Psoas muscle (tissue), 8 donors: Measurements from ENCODE around the gene TGM1. TPM values are rescaled to one million over a fixed set of nuclear protein-coding genes. Genes with fewer than 3 reads are reported as not detected.
"Not testable (repeated sequence)": the region's sequence is repeated elsewhere in the genome, so short reads cannot be mapped to it uniquely, and the experiment has no call there.

Experiments
- ATAC-seq, 4 donors: fragments of 200-7000 bp; cut with Tn5 transposase; one replicate each; pipeline ENCODE4 v1.9.1; 2020; ENCODE audit warnings: moderate library complexity in 3 of 4, mild to moderate bottlenecking in 2 of 4
- DNase-seq, 2 donors: peaks; one replicate each; pipeline ENCODE4 v3.0.0-alpha.2; 2020
- H3K27ac ChIP-seq: fragments of 200-600 bp; one replicate; pipeline ENCODE4 v1.8.0; 2022
- H3K27me3 ChIP-seq, 3 donors: fragments of 200-600 bp in 1 of 3; one replicate each; pipeline versions ENCODE4 v1.6.1 to v1.8.0; 2013 to 2022; ENCODE audit warnings: low read length in 2 of 3, mild to moderate bottlenecking in 2 of 3, moderate library complexity in 1 of 3; ENCODE audit not compliant: insufficient read depth in 3 of 3
- H3K36me3 ChIP-seq, 2 donors: fragments of 200-600 bp in 1 of 2; one replicate each; pipeline versions ENCODE4 v1.6.1 to v1.8.0; 2013 to 2022; ENCODE audit warnings: low read depth in 1 of 2, mild to moderate bottlenecking in 1 of 2, moderate library complexity in 1 of 2; ENCODE audit not compliant: insufficient read depth in 1 of 2
- H3K4me1 ChIP-seq: fragments of 200-600 bp; one replicate; pipeline ENCODE4 v1.8.0; 2022
- H3K4me3 ChIP-seq: fragments of 200-600 bp; one replicate; pipeline ENCODE4 v1.8.0; 2022; ENCODE audit warnings: mild to moderate bottlenecking
- H3K9me3 ChIP-seq: fragments of 200-600 bp; one replicate; pipeline ENCODE4 v1.8.0; 2022
- CTCF ChIP-seq: fragments of 200-600 bp; IDR thresholded peaks from one replicate; pipeline ENCODE4 v1.8.0; 2022; ENCODE audit warnings: antibody characterized with exemption
- WGBS, 3 donors: extraction: QIAGEN DNeasy Blood & Tissue Kit; methylation state at CpG; one replicate each; pipeline versions ENCODE4 v1.1.6 to v1.1.7; 2013; 5-methylcytosine and 5-hydroxymethylcytosine counted together
- intact Hi-C, 2 donors: fragments of 100-400 bp; cut with DNase I; formaldehyde crosslinking; loops; one replicate each; pipeline versions ENCODE4 v1.11.0 to v1.14.2; 2022
- polyA plus RNA-seq, 3 donors: library from polyadenylated mRNA; stranded (reverse); fragments of 200-250 nt; gene quantifications; one replicate each; pipeline ENCODE4 v1.2.3, GENCODE V29; 2013
- total RNA-seq, 4 donors: library from RNA; stranded (reverse); fragmentation: NEBNext Ultra II Directional in 2 of 4; extraction: Animal tissue kit (Norgen Biotek cat#: 25700) in 2 of 4; gene quantifications; one replicate each; pipeline versions ENCODE4 v1.2.1 to v1.2.4, GENCODE V29; 2021 to 2023
- donor health status: healthy with polysubstance abuse.
- donor health status: DM: no; HTN: no; CAD: no; lungs with moderate emphysema.
- donor health status: Bipolar disorder and iron deficiency.
- donor health status: healthy.
- donor health status: DM: yes; HTN: yes; CAD: no.
- donor health status: DM: no; HTN: no; CAD: no.
- donor health status: DM: no; HTN: no; CAD: no.
- donor health status: DM: yes; HTN: yes; CAD: no.

TGM1 gene
- total and polyA plus RNA-seq, 7 donors: 0.17 to 1.3 (median 0.41) TPM; not detected in 1

GRCh38 chr14:24206260-24207103, 56.5 kb downstream of the TGM1 start:
- WGBS, 3 donors: 92 to 98% (median 95%) methylated on average over 11 of the region's 11 CpGs
- H3K36me3 ChIP-seq: peaks cover 10 to 67% of the 10 kb centered on the region in 2 donors

GRCh38 chr14:24204163-24205146, 58.5 kb downstream of the TGM1 start:
- Histone ChIP-seq H3K4me3 (no peak overlapping the region), H3K9me3 (no peaks in the 10 kb centered on the region), H3K4me1 (no peaks in the 10 kb centered on the region), H3K27me3 (no peaks in the 10 kb centered on the region), H3K27ac (no peak overlapping the region), H3K36me3 (peaks cover 5 to 50% of the 10 kb centered on the region in 2 donors)
- TF ChIP-seq CTCF: no peak
- ATAC-seq (no peak), DNase-seq (no peak)
- WGBS, 3 donors: 86 to 91% (median 91%) methylated on average over 7 of the region's 7 CpGs
- intact Hi-C loops: no loop called here

More at GRCh38 chr14:24206260-24207103, 56.5 kb downstream of the TGM1 start:
- Histone ChIP-seq H3K4me3 (no peak overlapping the region), H3K27ac (no peak overlapping the region), H3K4me1 (no peaks in the 10 kb centered on the region), H3K9me3 (no peaks in the 10 kb centered on the region), H3K27me3 (no peaks in the 10 kb centered on the region)
- no peak for DNase-seq
- no peak for TF ChIP-seq CTCF
- intact Hi-C loops: no loop called here
- ATAC-seq: no peak

GRCh38 chr14:24203249-24203886, 59.6 kb downstream of the TGM1 start:
- H3K4me3 ChIP-seq, H3K27me3 ChIP-seq, ATAC-seq, H3K27ac ChIP-seq, H3K9me3 ChIP-seq, intact Hi-C loops, DNase-seq, H3K4me1 ChIP-seq: not testable (repeated sequence)
- 96 to 97% (median 97%) methylated on average over 13 to 16 of the region's 16 CpGs for WGBS, 3 donors
- H3K36me3 ChIP-seq: peaks cover 5 to 48% of the 10 kb centered on the region in 2 donors

GRCh38 chr14:24202538-24202937, 60.4 kb downstream of the TGM1 start:
- H3K4me1 ChIP-seq, DNase-seq, H3K27me3 ChIP-seq, H3K27ac ChIP-seq, ATAC-seq, intact Hi-C loops, H3K9me3 ChIP-seq, H3K4me3 ChIP-seq: not testable (repeated sequence)
- 83 to 90% (median 86%) methylated on average over 8 of the region's 8 CpGs for WGBS, 3 donors
- H3K36me3 ChIP-seq: peaks cover 5 to 39% of the 10 kb centered on the region in 2 donors

Other genes with a start within 250 kb of the TGM1 start
Only the 30 nearest of the 34 such genes appear.
- gene PCK2, start 168.9 kb downstream of the TGM1 start, total RNA-seq: 1 to 10 TPM; 2.1 to 4.5 (median 2.7) TPM
- gene PCK2, start 168.9 kb downstream of the TGM1 start, polyA plus RNA-seq: 1 to 10 TPM; 2.0 to 2.7 (median 2.0) TPM
- 10 to 100 TPM; 48.8 to 73.5 (median 68.6) TPM for gene DCAF11, start 148.4 kb downstream of the TGM1 start, total RNA-seq
- gene DCAF11, start 148.4 kb downstream of the TGM1 start, polyA plus RNA-seq: 10 to 100 TPM; 34.7 to 66.4 (median 35.4) TPM
- 1 to 10 TPM; 1.5 to 3.6 (median 2.5) TPM for gene NRL, start 148.2 kb downstream of the TGM1 start, total RNA-seq
- 1 to 10 TPM; 1.2 to 5.1 (median 2.4) TPM for gene NRL, start 148.2 kb downstream of the TGM1 start, polyA plus RNA-seq
- gene FITM1, start 132.5 kb downstream of the TGM1 start, total RNA-seq: 100 to 1,000 TPM in 3 of 4 donors, 10 to 100 TPM in 1; 72.8 to 167 (median 137) TPM
- gene FITM1, start 132.5 kb downstream of the TGM1 start, polyA plus RNA-seq: 100 to 1,000 TPM; 100 to 163 (median 113) TPM
- gene PSME1, start 127.0 kb downstream of the TGM1 start, total RNA-seq: 100 to 1,000 TPM in 1 of 4 donors, 10 to 100 TPM in 3; 49.2 to 122 (median 80.3) TPM
- gene PSME1, start 127.0 kb downstream of the TGM1 start, polyA plus RNA-seq: 100 to 1,000 TPM in 1 of 3 donors, 10 to 100 TPM in 2; 73.0 to 106 (median 92.6) TPM
- gene EMC9, start 121.6 kb downstream of the TGM1 start, total RNA-seq: 10 to 100 TPM; 18.0 to 67.5 (median 36.1) TPM
- gene EMC9, start 121.6 kb downstream of the TGM1 start, polyA plus RNA-seq: 10 to 100 TPM; 17.2 to 35.5 (median 30.9) TPM
- gene PSME2, start 116.6 kb downstream of the TGM1 start, total RNA-seq: 100 to 1,000 TPM in 1 of 4 donors, 10 to 100 TPM in 3; 30.1 to 179 (median 76.0) TPM
- gene PSME2, start 116.6 kb downstream of the TGM1 start, polyA plus RNA-seq: 10 to 100 TPM; 64.7 to 80.0 (median 76.4) TPM
- 10 to 100 TPM; 46.4 to 81.5 (median 64.7) TPM for gene RNF31, start 115.7 kb downstream of the TGM1 start, total RNA-seq
- 10 to 100 TPM; 43.3 to 57.3 (median 55.7) TPM for gene RNF31, start 115.7 kb downstream of the TGM1 start, polyA plus RNA-seq
- 10 to 100 TPM; 10.4 to 21.6 (median 15.1) TPM for gene IRF9, start 101.9 kb downstream of the TGM1 start, total RNA-seq
- 10 to 100 TPM in 2 of 3 donors, 1 to 10 TPM in 1; 7.9 to 14.2 (median 11.8) TPM for gene IRF9, start 101.9 kb downstream of the TGM1 start, polyA plus RNA-seq
- 1 to 10 TPM; 1.0 to 1.6 (median 1.3) TPM for gene REC8, start 91.1 kb downstream of the TGM1 start, total RNA-seq
- 1 to 10 TPM in 1 of 3 donors, under 1 TPM in 2; 0.13 to 1.2 (median 0.86) TPM for gene REC8, start 91.1 kb downstream of the TGM1 start, polyA plus RNA-seq
- 10 to 100 TPM; 35.7 to 75.9 (median 51.1) TPM for gene IPO4, start 74.4 kb downstream of the TGM1 start, total RNA-seq
- 10 to 100 TPM; 28.8 to 99.7 (median 62.4) TPM for gene IPO4, start 74.4 kb downstream of the TGM1 start, polyA plus RNA-seq
- gene TM9SF1, start 67.7 kb downstream of the TGM1 start, total RNA-seq: 10 to 100 TPM; 21.0 to 22.7 (median 21.8) TPM
- 10 to 100 TPM; 21.7 to 43.4 (median 31.7) TPM for gene TM9SF1, start 67.7 kb downstream of the TGM1 start, polyA plus RNA-seq
- gene TSSK4, start 57.5 kb downstream of the TGM1 start, total RNA-seq: not detected
- gene TSSK4, start 57.5 kb downstream of the TGM1 start, polyA plus RNA-seq: under 1 TPM in 2 of 3 donors, not detected in 1; 0.05 to 0.06 TPM
- 10 to 100 TPM; 12.3 to 18.2 (median 15.7) TPM for gene CHMP4A, start 49.7 kb downstream of the TGM1 start, total RNA-seq
- 10 to 100 TPM; 29.6 to 42.1 (median 29.9) TPM for gene CHMP4A, start 49.7 kb downstream of the TGM1 start, polyA plus RNA-seq
- 10 to 100 TPM in 3 of 4 donors, 1 to 10 TPM in 1; 9.4 to 16.3 (median 12.1) TPM for gene MDP1, start 47.1 kb downstream of the TGM1 start, total RNA-seq
- gene MDP1, start 47.1 kb downstream of the TGM1 start, polyA plus RNA-seq: 10 to 100 TPM in 2 of 3 donors, 1 to 10 TPM in 1; 6.2 to 19.7 (median 13.0) TPM
- gene NEDD8, start 30.8 kb downstream of the TGM1 start, total RNA-seq: 100 to 1,000 TPM; 135 to 206 (median 159) TPM
- 100 to 1,000 TPM; 214 to 315 (median 297) TPM for gene NEDD8, start 30.8 kb downstream of the TGM1 start, polyA plus RNA-seq
- 10 to 100 TPM; 19.7 to 33.1 (median 27.9) TPM for gene GMPR2, start 30.2 kb downstream of the TGM1 start, total RNA-seq
- gene GMPR2, start 30.2 kb downstream of the TGM1 start, polyA plus RNA-seq: 10 to 100 TPM; 17.7 to 24.0 (median 21.7) TPM
- 10 to 100 TPM; 36.6 to 69.6 (median 65.2) TPM for gene TINF2, start 20.6 kb downstream of the TGM1 start, total RNA-seq
- 100 to 1,000 TPM in 1 of 3 donors, 10 to 100 TPM in 2; 37.8 to 103 (median 48.3) TPM for gene TINF2, start 20.6 kb downstream of the TGM1 start, polyA plus RNA-seq
- 10 to 100 TPM; 16.9 to 17.8 (median 17.3) TPM for gene RABGGTA, start 8.4 kb upstream of the TGM1 start, total RNA-seq
- gene RABGGTA, start 8.4 kb upstream of the TGM1 start, polyA plus RNA-seq: 10 to 100 TPM; 15.1 to 36.2 (median 18.9) TPM
- gene DHRS1, start 36.6 kb upstream of the TGM1 start, total RNA-seq: 1 to 10 TPM; 1.9 to 3.4 (median 2.7) TPM
- 1 to 10 TPM; 1.5 to 6.4 (median 3.4) TPM for gene DHRS1, start 36.6 kb upstream of the TGM1 start, polyA plus RNA-seq
- gene NOP9, start 36.7 kb upstream of the TGM1 start, total RNA-seq: 10 to 100 TPM; 36.7 to 38.8 (median 37.7) TPM
- gene NOP9, start 36.7 kb upstream of the TGM1 start, polyA plus RNA-seq: 10 to 100 TPM; 11.4 to 29.8 (median 16.1) TPM
- 1 to 10 TPM in 3 of 4 donors, under 1 TPM in 1; 0.95 to 2.5 (median 1.8) TPM for gene CIDEB, start 44.8 kb upstream of the TGM1 start, total RNA-seq
- 1 to 10 TPM; 1.2 to 2.1 (median 1.3) TPM for gene CIDEB, start 44.8 kb upstream of the TGM1 start, polyA plus RNA-seq
- 1 to 10 TPM in 3 of 4 donors, under 1 TPM in 1; 0.96 to 2.3 (median 1.7) TPM for gene LTB4R2, start 47.0 kb upstream of the TGM1 start, total RNA-seq
- gene LTB4R2, start 47.0 kb upstream of the TGM1 start, polyA plus RNA-seq: under 1 TPM; 0.08 to 0.57 (median 0.32) TPM
- 1 to 10 TPM; 1.1 to 2.1 (median 2.0) TPM for gene LTB4R, start 48.3 kb upstream of the TGM1 start, total RNA-seq
- 1 to 10 TPM in 1 of 3 donors, under 1 TPM in 2; 0.35 to 2.0 (median 0.65) TPM for gene LTB4R, start 48.3 kb upstream of the TGM1 start, polyA plus RNA-seq
- gene ADCY4, start 71.9 kb upstream of the TGM1 start, total RNA-seq: 10 to 100 TPM in 3 of 4 donors, 1 to 10 TPM in 1; 8.6 to 13.9 (median 11.2) TPM
- 10 to 100 TPM in 1 of 3 donors, 1 to 10 TPM in 2; 7.0 to 10.8 (median 7.7) TPM for gene ADCY4, start 71.9 kb upstream of the TGM1 start, polyA plus RNA-seq
- gene RIPK3, start 76.8 kb upstream of the TGM1 start, total RNA-seq: 1 to 10 TPM; 1.1 to 1.9 (median 1.4) TPM
- gene RIPK3, start 76.8 kb upstream of the TGM1 start, polyA plus RNA-seq: 1 to 10 TPM in 1 of 3 donors, under 1 TPM in 2; 0.94 to 1.7 (median 0.97) TPM
- 10 to 100 TPM in 2 of 4 donors, 1 to 10 TPM in 2; 2.7 to 12.0 (median 7.8) TPM for gene NFATC4, start 105.0 kb upstream of the TGM1 start, total RNA-seq
- 1 to 10 TPM; 5.5 to 7.9 (median 7.3) TPM for gene NFATC4, start 105.0 kb upstream of the TGM1 start, polyA plus RNA-seq
- 1 to 10 TPM; 2.1 to 8.0 (median 2.4) TPM for gene NYNRIN, start 135.8 kb upstream of the TGM1 start, total RNA-seq
- gene NYNRIN, start 135.8 kb upstream of the TGM1 start, polyA plus RNA-seq: 1 to 10 TPM; 1.1 to 1.5 (median 1.2) TPM
- 1 to 10 TPM in 1 of 4 donors, under 1 TPM in 3; 0.66 to 1.5 (median 0.76) TPM for gene CBLN3, start 166.5 kb upstream of the TGM1 start, total RNA-seq
- under 1 TPM; 0.38 to 0.78 (median 0.70) TPM for gene CBLN3, start 166.5 kb upstream of the TGM1 start, polyA plus RNA-seq
- gene KHNYN, start 166.8 kb upstream of the TGM1 start, total RNA-seq: 10 to 100 TPM; 25.8 to 44.2 (median 41.3) TPM
- 10 to 100 TPM; 15.3 to 74.9 (median 35.9) TPM for gene KHNYN, start 166.8 kb upstream of the TGM1 start, polyA plus RNA-seq